GM23338 (cell line): Measurements from ENCODE around the gene DEPDC5.

Experiments used
- EZH2phosphoT487 ChIP-seq: fragments of 200-600 bp; sonication (generic); IDR thresholded peaks from one replicate; pipeline ENCODE4 v1.8.1; 2018; ENCODE audit warnings: antibody characterized with exemption; ENCODE audit not compliant: unreplicated experiment
- TF ChIP-seq, protein P1 (sequence below), 2 experiments: fragments of 200-600 bp in 1 of 2; sonication (generic) in 1 of 2; conservative IDR thresholded peaks; 2 replicates each; pipeline versions ENCODE4 v1.5.1 to v1.6.1; 2016 to 2017; ENCODE audit warnings: antibody characterized with exemption in 2 of 2, low read depth in 2 of 2, mild to moderate bottlenecking in 2 of 2, moderate library complexity in 1 of 2

- no peak for TF ChIP-seq EZH2phosphoT487
- TF ChIP-seq, protein P1, sequence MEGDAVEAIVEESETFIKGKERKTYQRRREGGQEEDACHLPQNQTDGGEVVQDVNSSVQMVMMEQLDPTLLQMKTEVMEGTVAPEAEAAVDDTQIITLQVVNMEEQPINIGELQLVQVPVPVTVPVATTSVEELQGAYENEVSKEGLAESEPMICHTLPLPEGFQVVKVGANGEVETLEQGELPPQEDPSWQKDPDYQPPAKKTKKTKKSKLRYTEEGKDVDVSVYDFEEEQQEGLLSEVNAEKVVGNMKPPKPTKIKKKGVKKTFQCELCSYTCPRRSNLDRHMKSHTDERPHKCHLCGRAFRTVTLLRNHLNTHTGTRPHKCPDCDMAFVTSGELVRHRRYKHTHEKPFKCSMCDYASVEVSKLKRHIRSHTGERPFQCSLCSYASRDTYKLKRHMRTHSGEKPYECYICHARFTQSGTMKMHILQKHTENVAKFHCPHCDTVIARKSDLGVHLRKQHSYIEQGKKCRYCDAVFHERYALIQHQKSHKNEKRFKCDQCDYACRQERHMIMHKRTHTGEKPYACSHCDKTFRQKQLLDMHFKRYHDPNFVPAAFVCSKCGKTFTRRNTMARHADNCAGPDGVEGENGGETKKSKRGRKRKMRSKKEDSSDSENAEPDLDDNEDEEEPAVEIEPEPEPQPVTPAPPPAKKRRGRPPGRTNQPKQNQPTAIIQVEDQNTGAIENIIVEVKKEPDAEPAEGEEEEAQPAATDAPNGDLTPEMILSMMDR (conservative IDR thresholded peaks at IDR 0.05; ENCODE audit: low read depth in 2 of 2): no peak
These were observed 179.0 kb downstream of the DEPDC5 start for GRCh38 chr22:31932863-31933262.
